H1 (cell line): ENCODE measurements around the gene ULK1.

Experiments used
- BRCA1 ChIP-seq: IDR thresholded peaks from 2 replicates; pipeline ENCODE4 v1.6.1; 2012; ENCODE audit warnings: low read depth, low read length, improper control_type of control experiment
- CBX5 ChIP-seq: fragments of 300-800, 300-1000 bp; sonication (generic); IDR thresholded peaks from 2 replicates; pipeline ENCODE4 v1.7.1; 2016; ENCODE audit warnings: antibody characterized with exemption, low read length, low read depth
- CTCF ChIP-seq, 3 experiments: IDR thresholded peaks; 1 replicate in 2 of 3; 2 replicates in 1 of 3; pipeline versions ENCODE4 v1.5.1 to v1.6.1; 2011; ENCODE audit warnings: low read length in 3 of 3, mild to moderate bottlenecking in 3 of 3, inconsistent platforms in 2 of 3, low read depth in 1 of 3, moderate library complexity in 1 of 3; ENCODE audit not compliant: insufficient read depth in 1 of 3; ENCODE audit errors: control extremely low read depth in 1 of 3
- EZH2 ChIP-seq: fragments of 200-600 bp; sonication (generic); IDR thresholded peaks from 2 replicates; pipeline ENCODE4 v1.7.1; 2012; ENCODE audit warnings: low read depth, mild to moderate bottlenecking, moderate library complexity, low read length, inconsistent platforms; ENCODE audit not compliant: severe bottlenecking
- MAFK ChIP-seq: IDR thresholded peaks from 2 replicates; pipeline ENCODE4 v1.6.1; 2012; ENCODE audit warnings: low read depth, mild to moderate bottlenecking, improper control_type of control experiment, low read length
- TAF1 ChIP-seq: IDR thresholded peaks from 2 replicates; pipeline ENCODE4 v1.6.1; 2011; ENCODE audit warnings: mild to moderate bottlenecking, low read depth, low read length

- TF ChIP-seq MAFK (no peak), BRCA1 (no peak), TAF1 (no peak), CTCF (IDR thresholded peaks at IDR 0.05; ENCODE audit: control extremely low read depth in 1 of 3, insufficient read depth in 1 of 3, low read depth in 1 of 3, low read length in 3 of 3) (no peak), EZH2 (no peak), CBX5 (no peak)
Measured at GRCh38 chr12:131923260-131923659, 28.8 kb downstream of the ULK1 start.
